Peyer's patch (tissue), 4 donors: ENCODE results near the gene PRICKLE3. TPM values are rescaled to one million over a fixed set of nuclear protein-coding genes. Genes with fewer than 3 reads are reported as not detected.

Source experiments
- DNase-seq, 3 donors: peaks; one replicate each; pipeline ENCODE4 v3.0.0-alpha.2; 2017 to 2019
- H3K27ac ChIP-seq, 4 donors: fragments of 200-600 bp; sonication (generic); one replicate each; pipeline ENCODE4 v1.5.1; 2016 to 2019
- H3K27me3 ChIP-seq, 2 donors: fragments of 200-600 bp; sonication (generic); one replicate each; pipeline ENCODE4 v1.5.1; 2019
- H3K36me3 ChIP-seq, 3 donors: fragments of 200-600 bp; sonication (generic); one replicate each; pipeline ENCODE4 v1.5.1; 2016 to 2019
- H3K4me1 ChIP-seq, 4 donors: fragments of 200-600 bp; sonication (generic); one replicate each; pipeline ENCODE4 v1.5.1; 2016 to 2019
- H3K4me3 ChIP-seq, 4 donors: fragments of 200-600 bp; sonication (generic); 1 replicate in 3 of 4; 2 replicates in 1 of 4; pipeline ENCODE4 v1.5.1; 2016 to 2019; ENCODE audit warnings: mild to moderate bottlenecking in 1 of 4
- H3K9me3 ChIP-seq, 4 donors: fragments of 200-600 bp; sonication (generic); one replicate each; pipeline ENCODE4 v1.5.1; 2016 to 2019; ENCODE audit warnings: mild to moderate bottlenecking in 1 of 4
- POLR2A ChIP-seq, 2 donors: fragments of 450-650 bp; IDR thresholded peaks; one replicate each; pipeline ENCODE4 v1.5.1; 2017; ENCODE audit warnings: antibody characterized with exemption in 2 of 2, mild to moderate bottlenecking in 2 of 2, moderate library complexity in 2 of 2
- total RNA-seq, 4 donors: library from RNA; depleted of rRNA; stranded (reverse); fragments of >200 nt; gene quantifications; one replicate each; pipeline ENCODE4 v1.1.0, GENCODE V29; 2016
- TF ChIP-seq, protein P1 (sequence below), 6 experiments: fragments of 450-650 bp in 4 of 6; fragments of 200-600 bp in 2 of 6; sonication (generic) in 1 of 6; IDR thresholded peaks; one replicate each; pipeline ENCODE4 v1.5.1; 2017 to 2019; ENCODE audit warnings: antibody characterized with exemption in 6 of 6, mild to moderate bottlenecking in 3 of 6, moderate library complexity in 1 of 6

PRICKLE3 gene
- total RNA-seq, 4 donors from 2014 or later = 22.5 to 47.0 (median 26.8) TPM

DNA sequence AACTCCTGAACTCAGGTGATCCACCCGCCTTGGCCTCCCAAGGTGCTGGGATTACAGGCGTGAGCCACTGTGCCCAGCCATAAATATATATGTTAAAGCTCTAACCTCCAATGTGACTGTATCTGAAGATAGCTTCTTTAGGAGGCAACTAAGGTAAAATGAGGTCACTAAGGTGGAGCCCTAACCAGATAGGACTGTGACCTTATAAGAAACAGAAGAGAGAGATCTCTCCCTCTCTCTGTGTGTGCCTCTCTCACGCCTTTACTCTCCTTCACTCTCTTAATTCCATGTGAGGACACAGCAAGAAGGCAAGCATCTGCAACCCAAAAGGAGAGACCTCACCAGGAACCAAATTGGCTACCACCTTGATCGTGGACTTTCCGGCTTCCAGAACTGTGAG, 24.5 kb downstream of the PRICKLE3 start:
- Histone ChIP-seq H3K4me3 (no peak overlapping the region), H3K27me3 (no peaks in the 10 kb centered on the region), H3K4me1 (peaks cover 0 to 14% (median 0%) of the 10 kb centered on the region in 4 donors), H3K27ac (no peak overlapping the region), H3K36me3 (no peaks in the 10 kb centered on the region), H3K9me3 (no peaks in the 10 kb centered on the region)
- DNase-seq = no peak
- TF ChIP-seq, protein P1, sequence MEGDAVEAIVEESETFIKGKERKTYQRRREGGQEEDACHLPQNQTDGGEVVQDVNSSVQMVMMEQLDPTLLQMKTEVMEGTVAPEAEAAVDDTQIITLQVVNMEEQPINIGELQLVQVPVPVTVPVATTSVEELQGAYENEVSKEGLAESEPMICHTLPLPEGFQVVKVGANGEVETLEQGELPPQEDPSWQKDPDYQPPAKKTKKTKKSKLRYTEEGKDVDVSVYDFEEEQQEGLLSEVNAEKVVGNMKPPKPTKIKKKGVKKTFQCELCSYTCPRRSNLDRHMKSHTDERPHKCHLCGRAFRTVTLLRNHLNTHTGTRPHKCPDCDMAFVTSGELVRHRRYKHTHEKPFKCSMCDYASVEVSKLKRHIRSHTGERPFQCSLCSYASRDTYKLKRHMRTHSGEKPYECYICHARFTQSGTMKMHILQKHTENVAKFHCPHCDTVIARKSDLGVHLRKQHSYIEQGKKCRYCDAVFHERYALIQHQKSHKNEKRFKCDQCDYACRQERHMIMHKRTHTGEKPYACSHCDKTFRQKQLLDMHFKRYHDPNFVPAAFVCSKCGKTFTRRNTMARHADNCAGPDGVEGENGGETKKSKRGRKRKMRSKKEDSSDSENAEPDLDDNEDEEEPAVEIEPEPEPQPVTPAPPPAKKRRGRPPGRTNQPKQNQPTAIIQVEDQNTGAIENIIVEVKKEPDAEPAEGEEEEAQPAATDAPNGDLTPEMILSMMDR (IDR thresholded peaks at IDR 0.05) = no peak
- TF ChIP-seq POLR2A (IDR thresholded peaks at IDR 0.05) = no peak

DNA sequence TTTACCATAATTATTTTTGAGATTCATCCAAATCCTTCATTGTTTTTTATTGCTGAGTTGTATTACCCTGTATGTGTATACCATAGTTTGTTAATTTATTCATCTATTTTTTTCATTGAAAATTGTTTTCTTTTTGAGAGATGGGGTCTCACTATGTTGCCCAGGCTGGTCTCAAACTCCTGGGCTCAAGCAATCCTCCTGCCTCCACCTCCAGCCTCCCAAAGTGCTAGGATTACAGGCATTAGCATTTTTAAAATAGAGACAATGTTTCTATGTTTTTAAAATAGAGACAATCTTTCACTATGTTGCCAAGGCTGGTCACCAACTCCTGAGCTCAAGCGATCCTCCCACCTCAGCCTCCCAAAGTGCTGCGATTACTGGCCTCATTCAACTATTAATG, 25.3 kb downstream of the PRICKLE3 start:
- Histone ChIP-seq H3K4me1 (peaks cover 0 to 12% (median 0%) of the 10 kb centered on the region in 4 donors), H3K4me3 (no peak overlapping the region), H3K27me3 (no peaks in the 10 kb centered on the region), H3K36me3 (no peaks in the 10 kb centered on the region), H3K27ac (no peak overlapping the region), H3K9me3 (no peaks in the 10 kb centered on the region)
- no peak for DNase-seq
- TF ChIP-seq POLR2A (IDR thresholded peaks at IDR 0.05) = no peak
- TF ChIP-seq, protein P1 (IDR thresholded peaks at IDR 0.05) = no peak

DNA sequence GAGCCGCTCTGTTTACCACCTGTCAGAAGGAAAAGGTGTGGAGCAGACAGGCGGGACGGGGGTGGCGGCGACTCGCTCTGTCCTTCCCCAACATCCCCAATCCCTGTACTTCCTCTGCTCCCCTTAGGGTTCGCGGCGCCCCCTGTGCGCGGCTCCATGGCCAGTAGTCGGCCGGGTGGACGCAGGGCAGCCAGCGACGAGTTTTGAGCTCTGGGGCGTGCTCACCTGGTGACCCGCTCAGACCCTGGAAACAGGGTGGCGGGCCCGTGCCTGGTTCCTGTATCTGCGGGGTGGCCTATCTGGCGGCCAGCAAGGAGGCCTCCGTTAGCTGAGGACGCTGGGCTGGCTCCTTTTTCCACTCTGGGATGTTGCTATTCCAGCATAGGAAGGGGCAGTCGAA, 29.0 kb downstream of the PRICKLE3 start:
- no peak for TF ChIP-seq POLR2A (IDR thresholded peaks at IDR 0.05)
- TF ChIP-seq, protein P1 (IDR thresholded peaks at IDR 0.05) = no peak
- Histone ChIP-seq H3K4me3 (no peak overlapping the region), H3K27ac (no peak overlapping the region)

DNA sequence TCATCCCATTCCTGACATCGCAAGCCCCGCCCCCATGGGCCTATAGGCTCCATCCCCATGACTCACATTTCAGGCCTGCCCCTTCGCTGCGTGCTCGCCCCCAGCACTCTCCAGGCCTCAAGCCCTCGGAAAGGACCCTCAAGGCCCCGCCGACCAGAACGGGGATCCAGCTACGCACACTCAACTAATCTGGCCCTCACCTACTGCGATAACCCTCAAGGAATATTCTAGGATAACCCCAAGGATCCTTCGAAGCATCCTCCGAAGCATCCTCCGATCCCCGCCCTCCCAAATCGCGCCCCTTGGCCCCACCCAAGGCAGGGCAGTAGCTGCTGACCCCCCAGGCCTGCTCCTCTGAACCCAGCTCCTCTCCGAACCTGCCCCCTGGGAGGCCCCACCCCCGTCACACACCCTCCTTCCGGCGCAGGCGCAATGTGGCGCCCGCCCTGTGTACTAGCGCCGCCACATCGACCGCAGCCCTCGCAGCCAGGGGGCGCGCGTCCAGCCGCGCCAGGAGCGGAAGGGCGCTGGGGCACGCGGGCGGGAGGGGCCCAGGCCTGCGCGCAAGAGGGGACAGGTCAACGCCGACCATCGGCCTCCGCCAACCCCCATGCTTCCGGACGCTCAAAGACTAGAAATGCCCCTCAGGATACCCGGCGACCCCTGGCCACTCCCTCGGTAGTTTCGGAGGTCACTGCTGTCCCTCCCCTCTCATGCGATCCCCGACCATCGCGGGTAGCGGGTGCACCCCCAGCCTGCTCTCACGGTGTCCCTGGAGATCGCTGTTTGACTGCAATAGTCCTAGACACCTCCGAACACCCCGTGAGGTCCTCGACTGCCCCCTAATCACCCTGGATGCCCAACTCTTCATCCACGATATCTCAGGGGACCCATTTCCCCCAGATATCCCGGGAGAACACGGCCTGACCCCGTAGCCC, 30.0 kb downstream of the PRICKLE3 start:
- no peaks in the 10 kb centered on the region for H3K9me3 ChIP-seq
- H3K27me3 ChIP-seq = no peaks in the 10 kb centered on the region
- H3K36me3 ChIP-seq = no peaks in the 10 kb centered on the region
- TF ChIP-seq, protein P1 (IDR thresholded peaks at IDR 0.05) = peak; percentile 48 to 91 (median 78)
- TF ChIP-seq POLR2A (IDR thresholded peaks at IDR 0.05) = peak; percentile 16 to 46
- DNase-seq = peak; percentile 85 to 94 (median 89)
- no peaks in the 10 kb centered on the region for H3K4me1 ChIP-seq
- H3K27ac ChIP-seq = peak overlapping the region; percentile 82 to 98 (median 96)
- peak overlapping the region; percentile 41 to 61 (median 53) for H3K4me3 ChIP-seq

More for the DNA sequence above, 29.0 kb downstream of the PRICKLE3 start:
- no peaks in the 10 kb centered on the region for H3K27me3 ChIP-seq
- no peaks in the 10 kb centered on the region for H3K4me1 ChIP-seq
- DNase-seq = no peak
- H3K9me3 ChIP-seq = no peaks in the 10 kb centered on the region
- H3K36me3 ChIP-seq = no peaks in the 10 kb centered on the region

DNA sequence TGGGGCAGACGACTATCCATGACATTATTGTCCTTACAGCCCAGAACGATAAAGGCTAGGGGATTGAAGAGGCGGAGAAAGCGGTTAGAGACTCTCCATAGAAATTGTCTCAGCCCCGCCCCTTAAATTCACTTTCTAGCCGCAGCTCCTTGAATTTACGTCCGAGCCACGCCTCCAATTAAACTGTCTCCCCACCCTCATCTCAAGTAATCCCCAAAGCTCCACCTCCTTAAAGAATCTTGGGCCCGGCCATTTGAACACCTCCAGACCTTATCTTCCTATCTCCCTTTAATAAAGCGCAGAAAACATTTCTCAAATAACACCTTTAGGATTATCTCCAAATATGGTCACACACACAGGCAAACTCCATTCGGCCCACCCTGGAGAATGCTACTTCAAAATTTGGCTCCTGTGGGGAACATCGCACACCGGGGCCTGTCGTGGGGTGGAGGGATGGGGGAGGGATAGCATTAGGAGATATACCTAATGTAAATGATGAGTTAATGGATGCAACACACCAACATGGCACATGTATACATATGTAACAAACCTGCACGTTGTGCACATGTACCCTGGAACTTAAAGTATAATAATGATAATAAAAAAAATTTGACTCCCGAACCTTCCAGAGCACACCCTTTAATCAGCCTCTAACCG, 30.8 kb downstream of the PRICKLE3 start:
- peak overlapping the region; percentile 82 to 98 (median 96) for H3K27ac ChIP-seq
- no peaks in the 10 kb centered on the region for H3K36me3 ChIP-seq
- H3K4me3 ChIP-seq = peak overlapping the region; percentile 41 to 61 (median 53)
- H3K27me3 ChIP-seq = no peaks in the 10 kb centered on the region
- TF ChIP-seq, protein P1 (IDR thresholded peaks at IDR 0.05) = no peak
- TF ChIP-seq POLR2A (IDR thresholded peaks at IDR 0.05) = peak in 1 of 2 donors; percentile 20
- no peaks in the 10 kb centered on the region for H3K4me1 ChIP-seq
- no peaks in the 10 kb centered on the region for H3K9me3 ChIP-seq
- peak in 2 of 3 donors; percentile 44 to 81 for DNase-seq
